ENCODE measurements around the gene FAM83D. TPM values are rescaled to one million over a fixed set of nuclear protein-coding genes. Genes with fewer than 3 reads are reported as not detected.

FAM83D gene
- total RNA-seq, 1 donor from 2014 or later = 0.62 TPM

DNA sequence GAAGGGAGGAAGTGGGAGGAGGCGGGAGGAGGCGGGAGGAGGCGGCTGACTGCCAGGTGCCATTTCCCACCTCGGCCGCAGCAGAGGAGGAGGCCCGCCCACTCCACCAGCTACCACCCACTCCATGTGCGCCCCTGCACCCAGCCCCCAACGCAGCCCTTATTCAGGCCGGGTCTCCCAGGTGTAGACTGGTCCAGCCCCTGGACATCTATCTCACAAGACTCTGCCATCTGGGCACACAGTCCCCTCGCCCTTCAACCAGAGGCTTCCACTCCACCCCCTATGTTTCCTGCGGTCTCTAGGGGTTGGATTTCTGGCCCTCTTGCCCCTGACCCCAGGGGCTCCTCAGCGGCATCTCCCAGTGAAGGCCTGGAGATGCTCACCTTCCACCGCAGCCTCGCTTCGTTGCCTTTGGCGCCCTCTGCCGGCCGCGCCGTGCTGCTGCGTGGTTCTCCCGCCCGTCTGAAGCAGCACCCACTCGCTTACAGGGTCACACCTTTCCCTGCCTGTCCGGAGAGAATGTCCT is 32.6 kb upstream of the FAM83D start:
- no peak for DNase-seq (ENCODE audit: low spot score)
- intact Hi-C loops (cut with DNase I) = loop anchor here (5.0 to 10.0 kb wide), 3 partner anchors 86 to 246 kb away; partner anchors contain the start of gene PPP1R16B

DNA sequence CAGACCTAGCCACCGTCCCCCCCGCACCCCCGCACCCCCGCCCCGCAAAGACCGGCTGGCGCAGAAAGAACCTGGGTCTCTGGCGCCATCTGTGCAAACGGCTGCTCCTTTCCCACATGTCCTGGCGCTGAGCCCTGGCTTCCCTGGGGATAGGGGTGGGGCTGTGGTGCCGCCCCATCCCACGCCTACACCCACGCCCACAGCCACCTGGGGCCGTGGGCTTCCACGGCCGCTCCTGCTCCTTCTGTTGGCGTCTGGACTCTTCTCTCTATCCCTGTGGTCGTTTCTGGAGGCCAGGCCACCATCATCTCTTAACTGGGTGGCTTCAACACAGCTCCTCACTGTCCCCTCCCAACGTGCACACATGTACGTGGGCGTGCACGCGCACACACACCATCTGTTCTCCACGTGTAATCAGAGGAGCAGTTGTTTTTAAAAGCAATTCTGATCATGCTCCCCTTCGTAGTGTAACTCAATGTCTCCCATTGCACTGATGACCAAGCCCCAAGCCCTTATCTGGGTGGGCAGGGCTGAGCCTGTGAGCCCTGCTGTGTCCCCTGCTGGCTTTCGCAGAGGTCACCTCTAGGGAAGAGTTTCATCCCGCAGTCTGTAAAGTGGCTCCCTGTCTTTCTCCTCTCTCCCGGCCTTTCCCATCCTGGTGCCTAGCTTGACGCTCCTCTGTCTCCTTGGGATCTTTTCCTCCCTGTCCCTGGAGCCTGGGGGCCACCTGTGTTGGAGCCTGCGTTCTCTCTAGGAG is 31.9 kb upstream of the FAM83D start:
- intact Hi-C loops (cut with DNase I) = loop anchor here (5.0 to 10.0 kb wide), 3 partner anchors 87 to 247 kb away; partner anchors contain the start of gene PPP1R16B
- DNase-seq (ENCODE audit: low spot score) = no peak

DNA sequence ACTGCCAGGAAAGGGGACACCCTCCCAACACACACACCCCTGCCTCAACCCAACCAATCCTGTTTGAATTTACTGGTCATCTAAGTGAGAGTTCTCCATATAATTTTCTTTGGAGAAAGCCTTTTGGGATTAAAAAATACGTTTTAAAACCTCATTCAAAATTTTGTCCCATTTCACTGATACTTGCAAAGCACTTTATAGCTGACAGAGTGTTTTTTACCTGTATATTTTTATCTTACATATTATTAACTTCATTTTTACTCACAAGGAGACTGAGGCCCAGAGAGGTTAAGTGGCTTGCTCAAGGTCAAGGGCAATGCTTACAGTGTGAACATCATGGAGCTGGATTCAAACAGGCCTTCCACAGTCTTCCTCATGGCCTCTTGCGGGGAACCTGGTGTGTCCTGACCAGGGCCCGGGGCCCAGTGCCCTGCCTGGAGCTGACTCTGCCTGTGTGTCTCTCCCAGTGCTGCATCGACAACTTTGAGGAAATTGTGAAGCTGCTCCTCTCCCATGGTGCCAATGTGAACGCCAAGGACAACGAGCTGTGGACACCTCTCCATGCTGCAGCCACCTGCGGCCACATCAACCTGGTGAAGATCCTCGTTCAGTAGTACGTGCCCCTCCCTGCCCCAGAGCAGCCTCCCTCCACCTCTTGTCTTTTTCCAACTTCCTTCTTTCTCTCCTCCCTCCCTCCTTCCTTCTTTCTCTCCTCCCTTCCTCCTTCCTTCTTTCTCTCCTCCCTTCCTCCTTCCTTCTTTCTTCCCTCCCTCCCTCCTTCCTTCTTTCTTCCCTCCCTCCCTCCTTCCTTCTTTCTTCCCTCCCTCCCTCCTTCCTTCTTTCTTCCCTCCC is 30.9 kb upstream of the FAM83D start:
- DNase-seq (ENCODE audit: low spot score) = no peak
- intact Hi-C loops (cut with DNase I) = loop anchor here (10.0 kb wide), 1 partner anchor 141 kb away; no protein-coding TSS in a partner anchor

DNA sequence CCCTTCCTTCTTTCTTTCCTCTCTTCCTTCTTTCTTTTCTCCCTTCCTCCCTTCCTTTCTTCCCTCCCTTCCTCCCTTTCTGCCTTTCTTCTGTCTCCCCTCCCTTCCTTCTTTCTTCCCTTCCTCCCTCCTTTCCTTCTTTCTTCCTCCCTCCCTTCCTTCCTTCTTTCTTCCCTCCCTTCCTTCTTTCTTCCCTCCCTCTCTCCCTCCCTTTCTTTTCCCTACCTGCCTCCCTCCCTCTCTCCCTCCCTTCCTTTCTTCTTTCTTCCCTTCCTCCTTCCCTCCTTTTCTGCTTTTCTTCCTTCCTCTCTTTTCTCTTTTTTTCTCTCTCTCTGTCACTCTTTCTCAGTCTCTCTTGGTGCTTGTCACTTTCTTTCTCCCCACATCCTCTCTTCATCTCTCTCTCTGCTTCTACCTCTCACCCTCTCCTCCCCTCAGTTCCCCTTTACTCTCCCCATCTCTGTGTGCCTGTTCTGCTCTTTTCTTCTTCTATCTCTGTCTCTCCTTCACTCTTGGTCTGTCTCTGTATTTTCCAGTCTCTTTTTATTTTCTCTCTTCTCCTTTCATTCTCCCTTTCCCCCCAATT is 30.1 kb upstream of the FAM83D start:
- intact Hi-C loops (cut with DNase I) = loop anchor here (10.0 kb wide), 1 partner anchor 141 kb away; no protein-coding TSS in a partner anchor
- no peak for DNase-seq (ENCODE audit: low spot score)

DNA sequence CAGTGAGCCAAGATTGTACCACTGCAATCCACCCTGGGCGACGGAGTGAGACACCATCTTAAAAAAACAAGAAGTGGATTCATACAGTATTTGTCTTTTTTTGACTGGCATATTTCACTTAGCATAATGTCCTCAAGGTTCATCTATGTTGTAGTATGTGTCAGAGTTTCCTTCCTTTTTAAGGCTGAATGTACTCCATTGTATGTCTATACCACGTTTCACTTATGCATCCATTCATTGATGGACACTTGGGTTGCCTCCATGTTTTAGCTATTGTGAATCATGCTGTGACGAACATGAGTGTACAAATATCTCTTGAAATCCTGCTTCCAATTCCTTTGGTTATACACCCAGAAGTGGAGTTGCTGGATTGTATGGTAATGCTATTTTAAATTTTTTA is 28.9 kb upstream of the FAM83D start:
- intact Hi-C loops (cut with DNase I) = loop anchor here (10.0 kb wide), 1 partner anchor 142 kb away; no protein-coding TSS in a partner anchor

DNA sequence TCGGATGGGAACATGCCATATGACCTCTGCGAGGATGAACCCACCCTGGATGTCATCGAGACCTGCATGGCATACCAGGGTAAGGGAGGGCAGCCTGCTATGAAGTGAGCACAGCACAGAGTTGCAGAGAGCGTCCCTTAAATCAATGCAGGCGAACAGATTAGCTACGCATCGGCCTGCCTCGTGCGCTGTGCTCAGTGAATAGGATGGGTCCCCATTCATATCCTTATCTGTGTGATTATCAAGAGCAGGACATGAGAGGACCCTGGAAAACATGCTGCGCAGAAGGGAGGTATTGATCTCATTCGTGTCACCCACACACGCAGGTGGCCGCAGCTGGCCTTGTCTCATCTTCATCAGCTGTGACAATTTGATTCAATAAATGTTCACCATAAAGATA is 25.6 kb upstream of the FAM83D start:
- intact Hi-C loops (cut with DNase I) = no loop called here
- DNase-seq (ENCODE audit: low spot score) = no peak

More for the DNA sequence above, 28.9 kb upstream of the FAM83D start:
- DNase-seq (ENCODE audit: low spot score) = no peak

DNA sequence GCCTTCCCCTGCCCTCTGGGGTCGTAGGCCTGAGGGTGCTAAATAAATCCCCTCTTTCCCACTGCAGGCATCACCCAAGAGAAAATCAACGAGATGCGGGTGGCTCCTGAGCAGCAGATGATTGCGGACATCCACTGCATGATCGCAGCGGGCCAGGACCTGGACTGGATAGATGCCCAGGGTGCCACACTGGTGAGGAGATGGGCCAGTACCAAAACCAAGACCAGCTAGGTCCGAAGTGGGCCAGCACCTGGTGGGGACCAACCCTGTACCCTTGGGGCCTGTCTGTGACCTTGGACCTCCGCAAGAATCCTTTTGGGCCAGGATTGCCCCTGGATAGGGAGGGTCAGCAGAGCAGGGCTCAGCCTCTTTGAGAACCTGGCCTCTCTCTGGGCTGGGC is 23.6 kb upstream of the FAM83D start:
- DNase-seq (ENCODE audit: low spot score) = no peak
- intact Hi-C loops (cut with DNase I) = no loop called here

DNA sequence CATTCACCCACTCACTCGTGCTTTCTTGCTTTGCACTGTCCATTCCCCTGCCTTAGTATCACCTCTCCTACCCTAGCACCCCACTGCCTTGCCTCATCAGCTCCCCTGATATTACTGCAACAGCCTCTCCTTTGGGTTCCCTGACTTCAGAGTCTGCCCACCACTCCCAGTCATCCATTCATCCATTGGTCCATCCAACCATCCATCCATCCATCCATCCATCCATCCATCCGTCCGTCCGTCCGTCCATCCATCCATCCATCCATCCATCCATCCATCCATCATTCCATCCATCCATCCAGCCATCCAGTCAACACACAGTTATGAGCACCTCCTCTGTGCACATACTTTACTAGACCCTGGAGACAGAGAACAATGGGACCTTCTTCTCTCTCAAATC is 22.9 kb upstream of the FAM83D start:
- intact Hi-C loops (cut with DNase I) = no loop called here

DNA sequence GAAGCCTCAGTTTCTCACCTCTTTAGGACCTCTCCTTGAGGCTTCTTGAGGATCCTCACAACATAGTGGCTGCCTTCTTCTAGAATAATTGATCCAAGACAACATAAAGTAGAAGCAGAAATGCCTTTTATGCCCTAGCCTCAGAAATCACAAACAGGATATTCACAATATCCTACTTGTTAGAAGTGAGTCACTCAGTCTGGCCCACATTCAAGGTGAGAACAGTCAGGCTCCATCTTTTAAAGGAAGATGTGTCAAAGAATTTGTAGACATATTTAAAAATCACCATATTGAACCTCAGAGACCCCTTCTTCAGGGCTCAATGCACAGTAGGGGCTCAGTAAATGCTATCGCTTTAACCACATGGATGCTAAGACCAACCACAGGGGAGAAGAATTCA is 20.8 kb upstream of the FAM83D start:
- intact Hi-C loops (cut with DNase I) = no loop called here

More for the DNA sequence above, 22.9 kb upstream of the FAM83D start:
- DNase-seq (ENCODE audit: low spot score) = no peak

DNA sequence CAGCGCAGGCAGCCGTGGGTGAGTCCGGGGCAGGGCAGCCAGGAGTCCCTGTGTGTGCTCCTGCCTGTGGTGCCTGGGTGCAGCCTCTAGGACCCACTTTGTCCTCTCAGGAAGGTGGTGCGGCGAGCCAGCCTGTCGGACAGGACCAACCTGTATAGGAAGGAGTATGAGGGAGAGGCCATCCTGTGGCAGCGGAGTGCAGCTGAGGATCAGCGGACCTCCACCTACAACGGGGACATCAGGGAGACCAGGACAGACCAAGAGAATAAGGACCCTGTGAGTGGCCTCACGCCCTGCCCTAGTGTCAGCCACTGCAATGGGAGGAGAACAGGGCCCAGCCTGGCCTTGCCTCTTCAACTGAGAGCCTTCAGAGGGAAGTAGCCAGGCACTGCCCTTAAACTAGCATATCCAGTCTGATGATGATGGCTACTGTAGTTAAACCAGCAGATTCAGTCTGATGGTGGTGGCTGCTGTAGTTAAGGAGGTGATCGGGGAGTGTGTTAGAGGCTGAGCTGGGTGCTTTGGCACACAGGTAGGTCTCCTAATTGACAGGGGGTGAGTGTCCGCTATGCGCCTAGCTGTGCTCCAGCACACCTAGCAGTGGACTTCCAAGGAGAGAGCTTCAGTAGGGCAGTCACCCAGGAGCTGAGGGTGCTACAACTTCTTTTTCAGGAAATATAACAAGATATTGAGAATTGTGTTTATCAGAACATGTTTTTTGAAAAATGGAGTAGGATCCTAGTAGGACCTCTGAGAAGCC is 18.1 kb upstream of the FAM83D start:
- intact Hi-C loops (cut with DNase I) = no loop called here

More for the DNA sequence above, 20.8 kb upstream of the FAM83D start:
- DNase-seq (ENCODE audit: low spot score) = no peak

DNA sequence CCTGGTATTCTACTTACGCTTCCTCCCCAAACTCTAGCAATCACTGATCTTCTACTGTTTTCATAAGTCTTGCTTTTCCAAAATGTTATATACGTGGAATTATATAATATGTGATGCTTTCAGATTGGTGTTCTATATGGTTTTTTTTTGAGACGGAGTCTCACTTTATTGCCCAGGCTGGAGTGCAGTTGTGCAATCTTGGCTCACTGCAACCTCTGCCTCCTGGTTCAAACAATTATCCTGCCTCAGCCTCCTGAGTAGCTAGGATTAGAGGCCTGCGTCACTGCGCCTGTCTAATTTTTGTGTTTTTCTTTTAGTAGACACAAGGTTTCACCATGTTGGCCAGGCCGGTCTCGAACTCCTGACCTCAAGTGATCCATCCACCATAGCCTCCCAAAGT is 10.9 kb upstream of the FAM83D start:
- no peak for DNase-seq (ENCODE audit: low spot score)
- intact Hi-C loops (cut with DNase I) = no loop called here

More for the DNA sequence above, 18.1 kb upstream of the FAM83D start:
- no peak for DNase-seq (ENCODE audit: low spot score)

DNA sequence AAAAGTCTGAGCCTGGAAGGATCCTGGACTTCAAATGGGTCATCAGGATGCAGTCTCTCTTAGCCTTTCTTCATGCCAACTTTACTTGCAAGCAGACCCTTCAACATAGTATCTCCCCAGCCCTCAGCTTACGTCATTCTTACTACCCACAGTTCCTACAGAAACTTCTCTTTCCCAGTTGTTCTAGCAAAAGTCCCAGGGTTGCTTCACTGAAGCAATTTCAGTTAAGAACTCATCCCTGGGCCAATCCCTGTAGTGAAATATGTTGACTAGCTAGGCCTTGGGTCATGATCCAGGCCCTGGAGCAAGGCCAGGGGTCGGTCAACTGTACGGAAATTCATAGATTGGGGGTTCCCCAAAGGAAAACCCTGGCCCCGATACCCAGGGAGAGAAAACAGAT is 8.6 kb upstream of the FAM83D start:
- no peak for DNase-seq (ENCODE audit: low spot score)
- intact Hi-C loops (cut with DNase I) = no loop called here

DNA sequence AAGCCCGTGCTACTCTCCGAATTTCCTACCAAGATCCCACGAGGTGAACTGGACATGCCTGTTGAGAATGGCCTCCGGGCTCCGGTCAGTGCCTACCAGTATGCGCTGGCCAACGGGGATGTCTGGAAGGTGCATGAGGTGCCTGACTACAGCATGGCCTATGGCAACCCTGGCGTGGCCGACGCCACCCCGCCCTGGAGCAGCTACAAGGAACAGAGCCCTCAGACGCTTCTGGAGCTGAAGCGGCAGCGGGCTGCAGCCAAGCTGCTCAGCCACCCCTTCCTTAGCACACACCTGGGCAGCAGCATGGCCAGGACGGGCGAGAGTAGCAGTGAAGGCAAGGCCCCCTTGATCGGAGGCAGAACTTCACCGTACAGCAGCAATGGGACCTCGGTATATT is 8.0 kb upstream of the FAM83D start:
- intact Hi-C loops (cut with DNase I) = no loop called here

DNA sequence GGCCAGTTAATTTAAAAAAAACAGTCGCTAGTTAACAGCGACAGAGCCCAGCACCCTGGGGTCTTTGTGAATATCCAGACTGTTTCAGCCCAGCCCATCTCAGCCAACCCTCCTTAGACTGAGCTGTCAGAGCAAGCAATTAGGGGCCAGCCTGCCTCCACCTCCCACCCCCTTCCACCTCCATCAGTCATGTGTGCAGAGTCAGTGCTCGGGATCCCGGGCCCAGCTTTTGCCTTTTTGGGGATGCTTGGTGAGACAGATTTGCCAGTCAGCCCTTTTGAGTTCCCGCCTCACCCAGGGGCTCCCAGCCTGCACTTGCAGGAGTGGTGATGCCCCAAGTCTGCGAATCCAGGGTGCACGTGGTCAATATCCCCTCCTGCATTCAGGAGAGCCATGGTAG is 6.5 kb upstream of the FAM83D start:
- DNase-seq (ENCODE audit: low spot score) = no peak
- intact Hi-C loops (cut with DNase I) = no loop called here

More for the DNA sequence above, 8.0 kb upstream of the FAM83D start:
- no peak for DNase-seq (ENCODE audit: low spot score)

DNA sequence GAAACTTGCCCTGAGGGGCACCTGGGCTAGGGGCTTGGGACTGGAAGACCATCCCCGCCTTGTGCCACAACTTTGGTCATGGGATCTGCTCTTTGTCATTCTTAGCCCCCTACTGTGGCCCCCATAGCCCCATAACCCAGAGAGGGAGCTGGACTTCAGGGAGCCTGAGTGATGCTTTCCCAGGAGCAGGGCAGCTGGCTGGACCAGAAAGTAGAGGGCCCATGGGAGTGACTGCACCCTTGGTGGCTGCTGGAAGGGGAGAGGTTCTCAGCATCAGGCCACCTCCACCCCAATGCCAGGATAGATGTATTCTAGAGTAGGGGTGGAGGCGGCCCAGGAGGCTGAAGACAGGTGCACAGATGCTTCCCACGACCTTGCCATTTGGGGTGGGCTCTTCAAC is 5.8 kb upstream of the FAM83D start:
- intact Hi-C loops (cut with DNase I) = no loop called here

DNA sequence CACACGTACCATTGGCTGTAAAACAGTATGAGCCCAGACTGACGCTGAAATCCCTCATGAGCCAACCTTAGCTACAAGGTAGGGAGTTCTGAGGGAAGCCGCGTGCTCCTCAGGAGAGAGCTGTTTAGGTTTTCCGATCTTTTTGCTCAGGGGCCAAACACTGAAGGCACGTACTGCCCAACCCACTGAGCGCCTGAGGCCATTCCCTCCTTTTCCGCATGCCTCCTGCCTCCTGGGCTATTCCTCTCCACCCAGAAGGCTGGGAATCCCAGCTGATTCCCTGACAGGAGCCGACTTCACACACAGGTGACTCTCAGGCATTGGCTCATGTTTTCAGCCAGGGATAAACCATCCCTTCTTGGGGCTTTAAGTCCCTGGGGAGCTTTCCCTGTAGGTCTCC is 5.4 kb upstream of the FAM83D start:
- intact Hi-C loops (cut with DNase I) = no loop called here
- no peak for DNase-seq (ENCODE audit: low spot score)

More for the DNA sequence above, 5.8 kb upstream of the FAM83D start:
- DNase-seq (ENCODE audit: low spot score) = no peak

DNA sequence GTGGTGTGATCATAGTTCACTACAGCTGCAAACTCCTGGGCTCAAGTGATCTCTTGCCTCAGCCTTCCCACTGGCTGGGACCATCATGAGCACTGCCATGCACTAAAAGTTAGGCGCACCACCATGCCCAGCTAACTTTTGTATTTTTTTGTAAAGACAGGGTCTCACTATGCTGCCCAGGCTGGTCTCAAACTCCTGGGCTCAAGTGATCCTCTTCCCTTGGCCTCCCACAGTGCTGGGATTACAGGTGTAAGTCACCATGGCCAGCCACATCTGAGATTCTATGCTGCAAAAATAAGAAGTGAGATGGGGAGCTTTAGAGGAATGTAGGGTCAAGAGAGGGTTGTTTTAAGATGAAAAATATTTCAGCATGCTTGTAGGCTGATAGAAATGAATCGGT is 1.5 kb upstream of the FAM83D start:
- intact Hi-C loops (cut with DNase I) = loop anchor here (2.0 to 5.0 kb wide), 2 partner anchors 38 to 124 kb away; partner anchors contain the start of gene DHX35
- no peak for DNase-seq (ENCODE audit: low spot score)

DNA sequence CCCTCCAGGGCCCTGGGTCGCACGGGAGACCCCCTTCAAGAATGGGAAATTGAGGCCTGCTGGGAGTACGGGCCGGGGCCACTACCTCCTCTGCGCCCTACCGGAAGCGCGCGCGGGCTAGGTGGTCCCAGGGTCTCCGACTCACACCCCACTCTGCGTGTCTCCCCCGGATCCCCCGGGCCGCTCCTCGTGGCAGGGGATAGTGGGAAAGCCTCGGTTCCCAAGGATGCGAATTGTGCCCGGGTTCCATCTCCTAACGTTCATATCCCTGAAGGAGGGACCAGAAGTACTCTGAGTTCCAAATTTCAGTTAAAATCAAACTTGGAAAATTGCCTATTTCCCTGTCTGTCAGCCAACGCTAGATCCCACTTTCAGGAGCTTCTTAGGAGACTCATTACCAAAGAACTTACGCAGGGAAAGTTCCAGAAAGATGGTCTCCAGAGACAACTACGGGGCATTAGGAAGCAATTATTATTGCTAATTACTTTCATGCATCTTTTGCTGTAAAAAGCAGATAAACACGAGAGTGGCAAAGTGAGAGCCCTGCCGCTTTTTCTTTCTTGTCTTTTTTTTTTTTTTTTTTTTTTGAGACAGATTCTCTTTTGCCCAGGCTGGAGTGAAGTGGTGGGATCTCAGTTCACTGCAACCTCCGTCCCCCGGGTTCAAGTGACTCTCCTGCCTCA is 858 bp downstream of the FAM83D start:
- intact Hi-C loops (cut with DNase I) = loop anchor here (5.0 kb wide), 1 partner anchor 35 kb away; the partner anchor contains the start of gene DHX35
- no peak for DNase-seq (ENCODE audit: low spot score)

Data from cardiac septum (tissue), 1 donor.